GM21360 (cell line): Measurements from ENCODE around the gene RASL10A.
"Not testable (repeated sequence)": the region's sequence is repeated elsewhere in the genome, so short reads cannot be mapped to it uniquely, and the experiment has no call there.

ENCODE experiments used
- ATAC-seq: cut with Tn5 transposase; IDR thresholded peaks from one replicate; pipeline ENCODE4 v1.9.1; 2021; ENCODE audit warnings: mild to moderate bottlenecking, moderate library complexity; ENCODE audit not compliant: unreplicated experiment

The RASL10A gene

GRCh38 chr22:29315286-29316140 lies at the start of gene RASL10A:
Gene RASL10A, minus strand, starts transcription at chr22:29315697. Its CDS starts 451 bp downstream, at chr22:29315246.
- ATAC-seq, result no peak

GRCh38 chr22:29359469-29359868 lies 44.0 kb upstream of the RASL10A start:
- no peak for ATAC-seq

GRCh38 chr22:29357193-29357890 lies 41.8 kb upstream of the RASL10A start:
- ATAC-seq, result not testable (repeated sequence)

- ATAC-seq, result no peak
These were observed 38.4 kb upstream of the RASL10A start for GRCh38 chr22:29353860-29354259.

- no peak for ATAC-seq
These were observed 37.8 kb upstream of the RASL10A start for GRCh38 chr22:29353286-29353685.

GRCh38 chr22:29352778-29353177 lies 37.3 kb upstream of the RASL10A start:
- ATAC-seq, result no peak

GRCh38 chr22:29351891-29352290 lies 36.4 kb upstream of the RASL10A start:
- no peak for ATAC-seq

- no peak for ATAC-seq
These were observed 35.5 kb upstream of the RASL10A start for GRCh38 chr22:29351042-29351441.

GRCh38 chr22:29348956-29349355 lies 33.5 kb upstream of the RASL10A start:
- ATAC-seq, result no peak

- no peak for ATAC-seq
These were observed 32.5 kb upstream of the RASL10A start for GRCh38 chr22:29348041-29348440.

GRCh38 chr22:29346659-29347058 lies 31.2 kb upstream of the RASL10A start:
- no peak for ATAC-seq

- no peak for ATAC-seq
These were observed 30.4 kb upstream of the RASL10A start for GRCh38 chr22:29345932-29346331.

- not testable (repeated sequence) for ATAC-seq
These were observed 29.4 kb upstream of the RASL10A start for GRCh38 chr22:29344889-29345288.

- ATAC-seq, result no peak
These were observed 28.6 kb upstream of the RASL10A start for GRCh38 chr22:29344137-29344536.

GRCh38 chr22:29343313-29343805 lies 27.9 kb upstream of the RASL10A start:
- ATAC-seq, result no peak

GRCh38 chr22:29342577-29343312 lies 27.2 kb upstream of the RASL10A start:
- ATAC-seq, result no peak

- no peak for ATAC-seq
These were observed 26.7 kb upstream of the RASL10A start for GRCh38 chr22:29342177-29342576.

- ATAC-seq, result no peak
These were observed 26.3 kb upstream of the RASL10A start for GRCh38 chr22:29341849-29342127.

GRCh38 chr22:29341056-29341848 lies 25.8 kb upstream of the RASL10A start:
- no peak for ATAC-seq

- ATAC-seq, result no peak
These were observed 25.1 kb upstream of the RASL10A start for GRCh38 chr22:29340566-29340965.
